ENCODE measurements around the gene ANK2.

GRCh38 chr4:113173126-113173792 lies 123.8 kb downstream of the ANK2 start:
- no peak for TF ChIP-seq EZH2 (IDR thresholded peaks at IDR 0.05; ENCODE audit: insufficient read depth, poor library complexity, severe bottlenecking)
- TF ChIP-seq EZH2phosphoT487 (IDR thresholded peaks at IDR 0.05; ENCODE audit: insufficient read depth, low read depth) = no peak

All from GM23248 (cell line).